Inferior parietal cortex (tissue), 1 donor: ENCODE data around the gene CADPS.

Experiments
- DNase-seq: peaks from one replicate; pipeline ENCODE4 v3.0.0-alpha.2; 2016; ENCODE audit errors: extremely low spot score

CADPS gene

DNA sequence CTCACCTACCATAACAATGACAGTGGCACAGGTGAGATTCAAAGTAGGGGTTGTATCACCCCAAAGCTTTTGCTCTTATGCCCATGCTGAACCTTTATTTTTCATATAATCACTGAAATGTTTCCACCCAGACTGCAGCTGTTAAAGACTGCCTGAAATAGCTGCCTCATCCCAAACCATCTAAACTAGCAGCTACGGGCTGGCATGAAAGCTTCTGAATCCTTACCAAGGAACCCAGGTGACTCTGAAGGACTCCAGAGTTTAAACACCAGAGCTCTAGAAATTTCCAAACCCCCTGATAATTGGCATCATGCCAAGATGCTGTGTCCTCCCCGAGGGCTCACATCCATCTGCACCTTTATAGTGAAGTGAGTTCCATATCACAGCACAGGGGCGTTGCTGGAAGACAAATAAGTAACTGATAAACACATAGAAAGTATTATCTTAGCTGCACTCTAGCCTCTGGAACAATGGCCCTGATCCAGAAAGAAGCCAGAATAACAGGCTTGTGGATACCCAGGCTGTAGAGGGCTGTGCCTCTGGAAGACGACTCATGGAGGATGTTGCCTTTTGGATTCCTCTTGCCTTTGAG, 238.9 kb downstream of the CADPS start:
- no peak for DNase-seq

DNA sequence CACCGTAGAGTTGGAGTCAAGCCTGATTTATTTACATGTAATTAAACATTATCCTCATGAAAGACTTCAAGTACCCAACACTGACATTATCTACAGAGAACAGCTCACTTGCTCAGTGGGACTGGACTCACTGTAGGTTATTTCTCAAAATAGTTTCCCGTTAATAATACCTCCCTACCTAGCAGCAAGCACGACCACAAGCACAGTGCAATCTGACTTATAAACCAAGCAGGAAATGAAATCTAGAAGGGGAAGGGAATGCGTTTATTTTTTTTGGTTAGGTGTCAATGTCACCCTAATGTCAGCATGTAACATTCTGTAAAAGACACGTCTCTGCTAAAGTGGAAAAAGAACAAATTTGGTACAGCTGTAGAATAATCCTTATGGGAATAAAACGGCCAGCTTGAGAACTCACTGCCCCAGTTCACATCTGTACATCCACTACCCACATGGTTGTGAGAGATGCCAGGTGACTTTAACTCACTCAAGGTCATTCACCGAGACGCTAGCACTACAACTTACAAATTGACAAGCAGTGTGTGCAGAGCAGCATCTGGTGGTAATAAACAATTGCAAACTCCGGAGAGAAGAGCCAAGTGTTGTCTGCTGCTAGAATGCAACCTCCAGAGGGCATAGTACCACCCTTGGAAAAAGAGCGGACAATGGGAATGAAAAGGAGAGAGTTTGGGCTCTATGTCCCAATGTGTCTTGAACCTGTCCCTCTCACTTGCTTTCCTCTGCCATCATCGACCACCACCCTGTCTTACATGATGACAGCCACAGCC, 242.5 kb downstream of the CADPS start:
- no peak for DNase-seq

DNA sequence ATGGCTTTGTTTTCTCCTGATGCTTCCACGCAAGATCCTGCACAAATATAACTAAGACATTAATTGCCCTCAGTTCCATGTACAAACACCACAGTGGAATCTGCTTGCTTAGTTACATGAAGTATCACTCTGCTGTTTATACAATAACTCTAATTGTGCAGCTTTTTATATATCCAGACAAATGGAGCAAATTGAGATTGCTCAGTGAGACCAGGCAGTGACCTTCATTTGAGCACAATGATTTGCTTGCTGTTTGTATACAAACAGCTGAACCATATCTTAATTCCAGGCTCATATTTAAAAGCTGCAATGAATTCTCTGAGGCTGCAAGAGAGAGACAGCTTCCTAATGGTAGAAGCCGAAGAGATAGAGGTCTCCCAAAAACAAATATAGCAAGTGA, 243.7 kb downstream of the CADPS start:
- no peak for DNase-seq

DNA sequence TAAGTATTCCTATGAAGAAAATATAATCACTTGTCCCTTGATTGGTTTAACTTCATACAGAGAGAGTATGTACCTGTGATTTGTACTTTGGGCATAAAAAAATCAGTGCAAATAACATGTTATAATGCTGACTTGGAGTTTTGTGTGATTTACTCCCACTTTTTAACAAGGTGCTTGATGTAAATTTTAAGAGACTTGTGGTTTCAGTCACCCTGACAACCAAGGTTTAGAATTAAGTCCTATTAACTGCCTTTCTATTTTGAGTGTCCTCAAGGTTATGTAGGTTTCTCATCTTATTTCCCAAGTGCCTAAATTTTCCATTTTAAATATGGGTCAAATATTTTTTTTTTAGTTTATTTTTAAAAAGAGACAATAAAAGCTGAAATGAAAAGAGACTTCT, 244.6 kb downstream of the CADPS start:
- DNase-seq = no peak

DNA sequence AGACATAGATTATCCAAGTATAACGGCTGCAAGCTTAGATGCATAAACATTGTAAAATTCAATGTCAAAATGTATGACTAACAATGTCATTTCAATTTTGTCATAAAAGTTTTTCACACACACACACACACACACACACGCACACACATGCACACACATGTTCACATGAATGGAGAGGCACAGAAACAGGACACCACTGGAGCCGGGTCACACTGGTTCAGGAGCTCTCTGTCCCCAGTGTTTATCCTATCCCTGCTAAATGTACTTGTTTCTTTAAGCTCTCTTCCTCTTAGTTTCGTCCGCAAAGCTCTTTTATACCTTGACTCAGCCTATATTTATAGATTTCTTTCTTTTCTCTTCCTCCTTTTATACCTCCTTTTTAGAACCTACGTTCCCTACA, 249.9 kb downstream of the CADPS start:
- no peak for DNase-seq

DNA sequence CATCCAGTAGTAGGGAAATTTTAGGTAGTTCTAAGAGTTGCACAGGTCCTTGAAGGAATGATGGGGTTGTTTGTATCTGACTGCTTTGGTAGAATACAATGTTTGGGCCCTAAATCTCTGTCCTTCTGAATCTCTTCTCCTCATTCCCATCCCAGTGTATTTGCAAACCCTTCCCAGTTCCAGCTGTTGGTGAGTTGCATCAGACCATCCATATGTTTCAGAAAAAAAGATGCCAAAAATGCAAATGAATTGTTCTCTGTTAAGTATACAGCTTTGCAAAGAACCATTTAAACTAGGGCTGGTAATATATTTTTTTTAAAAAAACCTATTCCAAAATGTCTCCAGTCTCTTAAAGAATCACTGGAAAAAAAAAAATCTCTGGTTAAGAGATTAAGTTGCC, 251.0 kb downstream of the CADPS start:
- DNase-seq = no peak

DNA sequence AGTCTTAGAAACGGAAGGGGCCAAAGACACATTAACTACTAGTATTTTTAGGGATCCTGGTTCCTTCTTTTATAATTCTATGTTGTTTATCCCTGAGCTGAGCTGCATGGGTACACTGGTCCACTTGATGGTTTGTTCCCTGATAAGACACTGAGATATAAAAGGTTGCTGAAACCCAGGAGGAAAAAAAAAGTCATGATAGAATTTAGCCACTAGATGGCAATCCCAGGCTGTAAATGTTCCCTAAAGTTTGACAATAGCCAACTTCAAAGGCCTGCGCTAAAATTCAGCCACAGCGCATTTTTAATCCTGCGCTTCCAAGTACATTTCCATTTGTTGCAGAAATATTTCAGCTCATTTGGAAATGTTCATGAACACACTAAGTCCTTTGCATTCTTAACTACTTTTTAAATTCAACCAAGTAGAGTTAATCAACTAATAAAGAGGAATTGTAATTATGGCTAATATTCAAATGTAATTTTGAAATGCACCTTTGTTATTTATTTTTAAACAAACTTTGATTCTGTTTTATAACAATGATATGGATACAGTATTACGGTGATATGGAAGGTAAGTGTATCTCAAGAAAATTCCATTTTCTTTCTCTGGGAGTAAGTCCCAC, 252.6 kb downstream of the CADPS start:
- DNase-seq = peak; percentile 87

DNA sequence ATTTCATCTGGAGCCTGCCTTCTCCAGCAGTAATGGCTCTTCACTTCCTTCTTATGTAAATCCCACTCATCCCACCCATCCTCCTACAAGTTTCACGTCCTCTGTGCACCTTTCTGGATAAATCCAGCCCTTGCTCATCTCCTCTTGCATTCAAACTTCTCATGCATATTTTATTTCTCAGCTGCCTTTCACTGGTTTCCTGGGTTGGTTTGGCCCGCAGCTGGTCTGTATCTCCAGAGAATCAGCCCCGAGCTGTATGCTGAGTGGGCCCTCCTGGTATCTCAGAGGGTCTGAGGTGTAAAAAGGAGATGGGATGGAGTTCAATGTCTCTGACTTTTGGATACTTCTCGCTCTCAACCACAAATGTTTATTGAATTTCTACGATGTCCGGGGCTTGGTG, 253.3 kb downstream of the CADPS start:
- no peak for DNase-seq

DNA sequence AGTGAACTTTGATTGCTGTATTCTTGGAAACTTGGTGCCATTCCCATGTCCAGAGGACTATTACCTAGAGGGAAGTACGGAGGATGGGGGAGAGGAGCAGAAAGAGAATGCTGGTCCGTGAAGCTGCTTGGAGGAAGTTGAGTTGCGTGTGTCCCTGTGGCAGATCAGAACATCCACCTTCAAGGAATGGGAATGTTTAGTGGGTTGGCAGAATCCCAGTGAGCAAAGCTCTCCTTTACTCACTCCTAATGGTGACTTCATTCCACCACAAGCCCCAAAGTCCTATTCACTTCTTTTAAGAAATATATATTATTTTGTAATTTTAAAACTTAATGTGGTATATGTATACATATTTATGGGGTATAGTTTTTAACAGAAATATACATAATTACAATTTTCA, 254.0 kb downstream of the CADPS start:
- no peak for DNase-seq

DNA sequence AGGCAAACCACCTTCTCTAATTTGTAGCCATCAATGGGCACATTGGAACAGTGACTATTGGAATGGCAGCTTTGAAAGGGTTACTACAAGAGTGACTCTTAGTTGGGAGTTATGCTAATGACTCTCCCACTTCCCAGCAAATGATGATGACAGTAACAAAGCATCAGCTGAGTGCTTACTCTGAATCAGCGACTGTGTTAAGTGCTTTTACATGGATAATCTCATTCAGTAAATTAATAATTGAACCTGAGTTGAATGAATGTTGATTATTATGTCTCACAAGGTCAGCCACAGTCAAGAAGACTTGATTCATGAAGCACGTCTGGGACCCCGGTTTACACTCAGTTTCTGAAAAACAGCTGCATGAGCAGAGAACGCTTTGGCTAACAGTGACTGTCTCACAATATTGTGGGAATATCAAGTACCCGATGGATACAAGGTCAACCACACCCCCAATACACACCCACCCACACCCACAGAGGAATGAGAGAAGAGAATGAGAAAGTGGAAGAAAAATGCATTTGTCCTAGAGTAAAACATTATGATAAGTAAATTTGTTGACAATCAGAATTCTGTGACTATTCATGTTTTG, 259.9 kb downstream of the CADPS start:
- DNase-seq = no peak

DNA sequence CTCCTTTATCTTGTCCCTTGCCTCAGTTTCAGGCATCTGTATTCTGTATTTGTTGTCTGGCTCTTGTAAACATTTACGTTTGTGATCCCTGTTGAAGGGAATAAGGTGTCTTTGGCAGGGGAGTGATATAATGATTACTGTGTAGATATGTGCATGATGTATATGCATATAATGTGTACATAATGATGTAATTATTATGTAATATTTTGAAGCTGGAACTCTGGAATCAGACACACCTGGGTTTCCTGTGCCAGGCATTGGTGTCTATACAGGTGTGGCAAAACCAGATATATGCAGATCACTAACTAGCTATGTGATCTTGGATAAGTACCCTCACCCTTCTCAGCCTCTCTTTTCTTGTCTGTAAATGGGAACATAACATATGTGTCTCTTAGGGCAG, 260.7 kb downstream of the CADPS start:
- DNase-seq = no peak

DNA sequence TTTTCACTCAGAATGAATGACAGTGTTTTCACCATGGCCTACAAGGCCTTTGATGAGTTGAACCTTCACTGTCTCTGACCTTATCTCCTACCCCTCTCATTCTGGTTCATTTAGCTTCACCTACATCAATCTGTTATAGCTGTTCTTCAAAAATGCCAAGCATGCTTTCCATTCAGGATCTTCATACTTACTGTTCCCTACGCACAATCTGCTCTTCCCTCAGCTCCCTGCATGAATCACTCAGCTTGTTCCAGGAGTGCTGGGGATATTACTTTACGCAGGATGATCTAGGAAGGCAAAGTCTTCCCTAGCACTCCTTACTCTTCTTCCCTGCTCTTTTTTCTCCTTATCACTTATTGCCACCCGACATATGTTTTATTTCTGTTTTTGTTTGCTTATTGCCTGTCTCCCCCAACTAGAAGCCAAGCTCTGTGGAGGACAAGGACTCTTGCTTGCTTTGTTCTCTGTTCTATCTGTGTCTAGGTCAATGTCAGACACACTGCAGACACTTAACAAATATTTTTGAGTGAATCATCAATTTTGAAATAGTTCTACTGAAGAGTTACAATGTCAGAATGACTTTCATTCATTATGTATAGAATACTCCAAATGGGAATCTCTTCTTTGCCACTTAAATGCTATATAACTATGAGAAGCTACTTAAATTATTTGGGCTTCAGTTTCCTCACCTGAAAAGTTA, 263.5 kb downstream of the CADPS start:
- DNase-seq = no peak

DNA sequence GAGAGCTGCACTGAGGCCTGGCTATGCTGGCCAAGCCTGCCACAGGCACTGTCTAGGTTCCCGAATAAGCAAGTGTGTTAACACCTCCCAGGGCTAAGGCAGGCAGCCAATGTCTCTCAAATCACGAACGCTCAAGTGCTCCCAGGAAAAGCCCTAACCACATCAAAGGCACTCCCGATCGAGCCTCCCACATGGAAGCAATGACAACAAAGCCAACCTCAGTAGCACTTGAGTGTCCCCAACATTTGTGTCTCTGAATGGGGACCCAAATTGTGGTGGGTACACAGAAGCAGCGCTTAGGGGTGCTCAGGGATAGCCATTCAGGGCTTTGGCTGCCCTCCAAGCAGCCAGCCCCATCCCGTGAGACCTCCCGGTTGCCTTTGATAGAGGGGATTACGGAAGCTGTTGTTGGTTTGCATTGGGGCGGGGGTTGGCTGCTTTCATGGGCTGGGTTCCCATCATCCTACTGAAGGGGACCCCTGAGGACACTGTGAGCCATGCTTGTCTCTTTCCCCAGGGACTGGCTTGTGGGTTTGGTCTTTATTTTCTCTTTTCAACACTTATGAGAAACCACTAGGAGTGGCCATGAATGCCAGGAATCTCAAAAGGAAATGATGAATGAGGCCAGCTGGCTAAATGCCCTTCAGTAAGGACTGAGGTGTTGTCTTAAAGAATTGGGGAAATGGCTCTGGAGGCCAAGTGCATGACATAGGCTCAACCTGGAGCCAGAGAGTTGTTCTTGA, 267.8 kb downstream of the CADPS start:
- DNase-seq = no peak

DNA sequence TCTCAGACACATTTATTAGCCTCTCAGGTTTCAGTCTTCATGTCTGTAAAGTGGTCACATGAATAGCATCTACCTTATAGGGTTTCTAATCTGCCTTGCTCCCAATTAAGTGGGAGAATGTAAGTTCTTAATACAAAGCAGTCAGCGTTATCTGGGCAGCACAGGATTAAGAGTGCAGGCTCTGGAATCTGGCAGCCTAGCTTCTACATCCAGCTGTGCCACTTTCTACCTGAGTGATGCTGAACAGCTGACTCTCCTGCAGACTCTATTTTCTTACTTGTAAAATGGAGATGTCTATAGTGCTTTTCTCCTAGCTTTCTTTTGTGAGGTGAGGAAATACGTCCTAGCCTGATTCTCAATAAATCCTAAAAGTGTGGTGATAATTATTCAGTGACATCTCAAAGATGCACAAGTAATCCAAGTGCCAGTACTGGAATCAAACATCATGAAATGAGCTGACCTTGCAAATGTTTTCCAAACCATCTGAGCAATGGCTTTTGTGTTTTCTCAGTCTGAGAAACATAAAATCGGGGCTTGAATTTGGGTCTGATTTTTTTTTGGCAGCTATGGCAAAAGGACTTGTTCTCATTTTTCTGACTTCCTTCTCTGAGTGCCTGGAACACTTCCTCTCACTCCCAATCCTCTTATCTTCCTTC, 269.7 kb downstream of the CADPS start:
- no peak for DNase-seq

DNA sequence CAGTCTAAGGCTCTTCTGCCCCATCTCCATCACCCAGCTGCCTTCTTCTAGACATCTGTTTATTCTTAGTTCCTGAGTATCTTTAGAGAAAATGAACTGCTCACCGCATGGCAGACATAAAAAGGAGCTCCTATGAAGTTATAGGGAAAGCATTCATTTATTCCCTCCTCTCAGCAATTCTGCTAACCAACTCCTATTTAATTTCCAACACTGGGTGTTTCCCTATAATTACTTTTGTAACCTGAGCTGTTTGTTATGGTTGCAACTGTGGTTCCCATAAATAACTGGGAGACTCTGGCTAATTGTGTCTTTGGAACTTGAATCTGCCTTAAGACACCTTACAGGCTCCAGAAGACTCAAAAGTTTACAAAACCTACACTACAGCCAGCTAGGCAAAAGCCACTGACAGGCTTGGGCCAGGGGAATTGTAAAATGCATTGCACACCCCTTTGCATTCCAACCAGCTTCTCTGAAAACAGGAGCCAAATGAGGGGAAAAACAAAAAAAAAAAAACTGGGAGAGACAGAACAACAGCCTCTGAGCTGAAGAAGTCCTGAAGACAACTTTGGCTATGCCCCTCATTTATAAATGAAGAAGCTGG, 270.4 kb downstream of the CADPS start:
- no peak for DNase-seq

DNA sequence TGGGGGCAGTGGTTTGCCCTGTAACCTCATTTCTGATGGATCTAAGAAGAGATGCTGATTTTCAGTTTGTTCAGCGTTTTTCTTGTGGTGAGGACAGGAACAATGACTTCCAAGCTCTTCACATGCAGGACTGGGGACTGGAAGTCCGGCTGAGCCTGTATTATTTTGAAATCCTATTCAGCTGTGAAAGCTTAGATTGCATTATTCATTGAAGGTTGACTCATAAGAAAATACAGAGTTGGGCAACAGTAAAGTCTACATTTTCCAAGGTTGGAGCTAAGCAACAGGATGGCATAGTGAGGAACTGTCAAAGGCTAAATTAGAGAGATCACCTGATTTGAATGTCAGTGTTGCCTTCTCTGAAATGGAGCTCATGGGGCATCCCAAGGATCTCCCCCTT, 270.9 kb downstream of the CADPS start:
- DNase-seq = no peak

DNA sequence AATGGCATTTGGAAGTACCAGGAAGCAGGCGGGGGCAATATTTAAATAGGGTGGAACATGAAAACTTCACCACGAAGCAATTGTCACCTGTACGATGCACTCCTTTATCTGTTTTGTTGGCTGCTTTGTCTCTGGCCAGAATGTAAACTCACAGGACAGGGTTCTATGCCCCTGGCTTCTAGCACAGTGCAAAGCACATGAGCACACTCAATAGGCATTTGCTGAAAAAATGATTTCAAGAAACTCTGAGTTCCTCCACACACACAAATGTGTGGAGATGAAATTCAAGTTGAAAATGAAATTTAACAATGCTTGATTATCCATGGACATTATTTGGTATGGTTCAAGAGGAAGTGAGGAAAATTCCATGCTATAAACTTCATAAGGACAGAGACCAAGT, 272.2 kb downstream of the CADPS start:
- no peak for DNase-seq

DNA sequence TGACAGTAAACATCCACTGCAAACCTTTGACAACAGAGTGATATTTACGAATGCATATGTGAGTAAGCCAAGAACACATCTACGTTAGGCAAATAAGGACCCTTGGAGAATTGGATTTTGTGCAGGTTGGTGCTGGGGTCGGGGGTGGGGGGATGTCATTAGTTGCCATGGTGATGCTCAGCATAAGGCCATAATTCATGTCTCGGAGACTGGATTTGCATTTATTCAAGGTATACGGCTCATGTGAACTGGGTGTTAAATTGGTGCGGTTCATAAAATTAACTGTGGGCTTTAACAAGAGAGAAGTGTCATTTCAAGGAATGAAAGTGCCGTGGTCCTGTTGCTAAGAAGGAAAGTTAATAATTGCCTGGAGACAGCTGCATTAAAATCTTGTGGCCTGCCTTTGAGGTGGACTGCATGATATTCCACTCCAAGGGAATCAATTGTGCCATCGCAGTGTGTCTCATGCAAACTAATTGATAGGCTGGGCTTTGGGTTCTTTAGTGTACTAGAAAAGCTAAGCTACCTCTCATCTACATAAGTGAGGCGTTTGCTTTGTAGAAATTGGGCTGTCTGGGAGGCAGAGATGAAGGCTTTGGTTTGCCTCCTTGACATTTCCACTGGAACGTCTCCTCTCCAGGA, 273.0 kb downstream of the CADPS start:
- no peak for DNase-seq

DNA sequence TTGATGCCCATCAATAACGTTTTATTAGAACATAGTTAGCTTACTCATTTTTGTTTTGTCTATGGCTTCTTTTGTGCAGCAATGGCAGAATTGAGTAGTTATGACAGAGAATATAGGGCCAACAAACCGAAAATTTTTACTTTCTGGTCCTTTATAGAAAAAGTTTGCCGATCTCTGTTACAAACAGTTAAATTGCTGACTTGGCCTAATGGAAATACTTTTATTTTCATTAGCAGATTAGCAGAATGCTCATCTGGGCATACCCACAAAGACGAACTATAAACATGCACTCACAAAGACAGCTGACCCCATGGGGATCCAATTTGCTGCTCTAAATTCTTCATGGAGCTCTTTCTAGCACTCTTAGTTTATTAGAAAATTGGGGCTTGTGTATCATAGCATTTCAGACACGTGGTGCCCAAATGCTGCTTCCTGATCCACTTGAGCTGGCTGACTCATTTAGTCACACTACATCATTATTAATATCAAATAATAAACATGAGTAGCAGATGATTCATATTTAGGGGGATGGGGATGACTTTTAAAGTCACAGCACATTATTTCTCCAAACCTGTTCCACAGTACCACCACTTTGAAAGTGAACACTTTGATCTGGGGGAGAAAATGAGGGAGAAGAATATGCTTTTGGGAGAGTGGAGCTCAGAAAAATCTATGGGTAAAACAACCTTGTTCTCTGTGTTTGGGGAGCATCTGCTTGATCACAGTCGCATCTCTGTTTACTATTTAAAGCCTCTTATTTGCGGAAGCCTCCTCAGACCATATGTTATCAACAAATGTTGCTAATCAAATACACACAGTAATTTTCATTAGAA, 273.8 kb downstream of the CADPS start:
- no peak for DNase-seq
